HG03558 (cell line): ENCODE results near the gene ZBTB46.

ENCODE experiments used
- ATAC-seq: cut with Tn5 transposase; IDR thresholded peaks from one replicate; pipeline ENCODE4 v1.9.1; 2021; ENCODE audit warnings: moderate number of reproducible peaks; ENCODE audit not compliant: unreplicated experiment; ENCODE audit errors: extremely low read depth

ZBTB46 gene

DNA sequence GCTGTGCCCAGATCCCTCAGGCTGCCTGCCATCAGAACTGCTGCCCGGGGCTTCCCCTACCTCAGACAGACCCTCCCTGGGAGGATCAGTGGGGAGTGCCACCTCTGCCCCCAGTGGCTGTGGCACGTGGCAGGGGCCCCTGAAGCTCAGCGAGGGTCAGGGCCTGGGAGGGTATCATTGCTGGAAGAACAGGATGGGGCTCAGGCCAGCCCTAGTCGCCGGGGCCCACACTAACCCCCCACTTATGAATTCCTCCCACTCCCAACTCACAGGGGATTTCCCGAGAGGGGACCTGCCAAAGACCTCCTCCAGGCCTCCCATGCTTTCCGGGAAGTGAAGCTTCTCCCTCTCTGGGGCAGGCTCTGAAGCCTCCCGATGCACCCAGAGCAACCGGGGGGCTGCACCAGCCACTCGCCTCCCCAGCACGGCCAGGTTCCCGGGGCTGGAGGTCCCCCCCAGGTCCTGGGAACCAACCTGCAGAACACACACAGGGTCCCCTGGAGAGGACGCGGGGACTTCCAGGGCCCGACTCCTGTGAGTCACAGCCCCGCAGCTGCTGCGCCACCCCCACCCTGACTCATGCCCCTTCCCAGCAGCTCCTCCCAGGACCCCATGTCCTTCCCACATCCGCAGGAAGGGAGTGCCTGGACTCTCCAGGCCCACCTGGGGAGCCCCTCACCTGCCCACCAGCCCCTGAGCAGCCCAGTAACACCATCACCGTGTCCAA lies 132.2 kb downstream of the ZBTB46 start:
- no peak for ATAC-seq

DNA sequence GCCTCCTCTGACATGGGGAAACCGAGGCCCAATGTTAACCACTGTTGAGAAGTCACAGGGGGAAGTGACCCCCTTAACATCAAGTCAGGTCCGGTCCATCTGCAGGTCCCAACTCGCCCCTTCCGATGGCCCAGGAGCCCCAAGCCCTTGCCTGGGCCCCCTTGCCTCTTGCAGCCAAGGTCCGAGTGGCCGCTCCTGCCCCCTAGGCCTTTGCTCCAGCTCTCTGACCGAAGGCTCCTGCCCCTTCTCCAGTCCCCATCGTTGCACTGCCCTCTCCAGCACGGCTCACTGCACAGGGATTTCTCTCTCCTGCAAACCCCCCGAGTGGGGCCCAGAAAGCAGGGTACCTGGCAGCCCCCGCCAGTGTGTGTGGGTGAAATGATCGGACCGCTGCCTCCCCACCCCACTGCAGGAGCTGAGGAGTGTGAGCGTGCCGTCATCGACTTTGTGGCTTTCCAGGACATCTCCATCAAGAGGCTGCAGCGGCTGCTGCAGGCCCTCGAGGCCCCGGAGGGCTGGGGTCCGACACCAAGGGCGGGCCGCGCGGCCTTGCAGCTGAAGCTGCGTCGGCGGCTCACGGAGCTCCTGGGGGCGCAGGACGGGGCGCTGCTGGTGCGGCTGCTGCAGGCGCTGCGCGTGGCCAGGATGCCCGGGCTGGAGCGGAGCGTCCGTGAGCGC lies 133.1 kb downstream of the ZBTB46 start:
- ATAC-seq, result no peak

DNA sequence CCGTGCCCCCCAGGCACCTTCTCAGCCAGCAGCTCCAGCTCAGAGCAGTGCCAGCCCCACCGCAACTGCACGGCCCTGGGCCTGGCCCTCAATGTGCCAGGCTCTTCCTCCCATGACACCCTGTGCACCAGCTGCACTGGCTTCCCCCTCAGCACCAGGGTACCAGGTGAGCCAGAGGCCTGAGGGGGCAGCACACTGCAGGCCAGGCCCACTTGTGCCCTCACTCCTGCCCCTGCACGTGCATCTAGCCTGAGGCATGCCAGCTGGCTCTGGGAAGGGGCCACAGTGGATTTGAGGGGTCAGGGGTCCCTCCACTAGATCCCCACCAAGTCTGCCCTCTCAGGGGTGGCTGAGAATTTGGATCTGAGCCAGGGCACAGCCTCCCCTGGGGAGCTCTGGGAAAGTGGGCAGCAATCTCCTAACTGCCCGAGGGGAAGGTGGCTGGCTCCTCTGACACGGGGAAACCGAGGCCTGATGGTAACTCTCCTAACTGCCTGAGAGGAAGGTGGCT lies 133.7 kb downstream of the ZBTB46 start:
- no peak for ATAC-seq

DNA sequence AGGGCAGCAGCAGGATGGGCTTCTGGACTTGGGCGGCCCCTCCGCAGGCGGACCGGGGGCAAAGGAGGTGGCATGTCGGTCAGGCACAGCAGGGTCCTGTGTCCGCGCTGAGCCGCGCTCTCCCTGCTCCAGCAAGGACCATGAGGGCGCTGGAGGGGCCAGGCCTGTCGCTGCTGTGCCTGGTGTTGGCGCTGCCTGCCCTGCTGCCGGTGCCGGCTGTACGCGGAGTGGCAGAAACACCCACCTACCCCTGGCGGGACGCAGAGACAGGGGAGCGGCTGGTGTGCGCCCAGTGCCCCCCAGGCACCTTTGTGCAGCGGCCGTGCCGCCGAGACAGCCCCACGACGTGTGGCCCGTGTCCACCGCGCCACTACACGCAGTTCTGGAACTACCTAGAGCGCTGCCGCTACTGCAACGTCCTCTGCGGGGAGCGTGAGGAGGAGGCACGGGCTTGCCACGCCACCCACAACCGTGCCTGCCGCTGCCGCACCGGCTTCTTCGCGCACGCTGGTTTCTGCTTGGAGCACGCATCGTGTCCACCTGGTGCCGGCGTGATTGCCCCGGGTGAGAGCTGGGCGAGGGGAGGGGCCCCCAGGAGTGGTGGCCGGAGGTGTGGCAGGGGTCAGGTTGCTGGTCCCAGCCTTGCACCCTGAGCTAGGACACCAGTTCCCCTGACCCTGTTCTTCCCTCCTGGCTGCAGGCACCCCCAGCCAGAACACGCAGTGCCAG lies 134.3 kb downstream of the ZBTB46 start, which contains the start of gene TNFRSF6B:
Gene TNFRSF6B, plus strand, starts transcription at position 25 of the 729 bp plus-strand sequence. Its CDS starts 116 bp downstream, at position 141.
- no peak for ATAC-seq

DNA sequence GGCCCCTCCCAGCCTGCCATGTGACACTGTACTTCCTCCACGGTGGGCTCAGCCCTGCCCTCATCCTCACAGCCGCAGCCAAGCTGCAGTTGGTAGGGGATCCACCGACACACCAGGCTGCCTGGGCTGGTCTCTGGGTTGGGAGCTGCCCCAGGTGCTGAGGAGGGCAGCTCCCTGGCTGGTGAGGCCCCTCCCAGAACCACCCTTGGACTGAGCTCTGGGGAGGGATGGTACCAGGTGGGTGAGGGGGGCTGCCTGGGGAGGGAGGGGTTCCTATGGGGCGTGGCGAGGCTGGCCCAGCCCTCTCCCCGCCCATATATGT lies 134.8 kb downstream of the ZBTB46 start:
- no peak for ATAC-seq

DNA sequence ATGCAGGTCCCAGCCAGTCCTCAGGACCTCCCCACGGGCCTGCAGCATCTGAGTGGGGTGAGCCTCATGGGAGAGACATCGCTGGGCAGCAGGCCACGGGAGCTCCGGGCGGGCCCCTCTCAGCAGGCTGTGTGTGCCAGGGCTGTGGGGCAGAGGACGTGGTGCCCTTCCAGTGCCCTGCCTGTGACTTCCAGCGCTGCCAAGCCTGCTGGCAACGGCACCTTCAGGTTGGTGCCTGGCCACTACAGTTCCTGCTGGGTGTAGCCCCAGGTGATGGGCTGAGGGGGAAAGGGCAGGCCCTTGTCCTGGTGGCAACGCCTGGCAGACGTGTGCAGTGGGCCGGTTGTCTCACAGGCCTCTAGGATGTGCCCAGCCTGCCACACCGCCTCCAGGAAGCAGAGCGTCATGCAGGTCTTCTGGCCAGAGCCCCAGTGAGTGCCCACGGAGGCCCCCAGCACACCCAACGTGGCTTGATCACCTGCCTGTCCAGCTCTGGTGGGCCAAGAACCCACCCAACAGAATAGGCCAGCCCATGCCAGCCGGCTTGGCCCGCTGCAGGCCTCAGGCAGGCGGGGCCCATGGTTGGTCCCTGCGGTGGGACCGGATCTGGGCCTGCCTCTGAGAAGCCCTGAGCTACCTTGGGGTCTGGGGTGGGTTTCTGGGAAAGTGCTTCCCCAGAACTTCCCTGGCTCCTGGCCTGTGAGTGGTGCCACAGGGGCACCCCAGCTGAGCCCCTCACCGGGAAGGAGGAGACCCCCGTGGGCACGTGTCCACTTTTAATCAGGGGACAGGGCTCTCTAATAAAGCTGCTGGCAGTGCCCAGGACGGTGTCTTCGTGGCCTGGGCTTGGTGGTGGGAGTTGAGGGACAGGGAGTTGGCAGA lies 135.4 kb downstream of the ZBTB46 start:
- no peak for ATAC-seq

DNA sequence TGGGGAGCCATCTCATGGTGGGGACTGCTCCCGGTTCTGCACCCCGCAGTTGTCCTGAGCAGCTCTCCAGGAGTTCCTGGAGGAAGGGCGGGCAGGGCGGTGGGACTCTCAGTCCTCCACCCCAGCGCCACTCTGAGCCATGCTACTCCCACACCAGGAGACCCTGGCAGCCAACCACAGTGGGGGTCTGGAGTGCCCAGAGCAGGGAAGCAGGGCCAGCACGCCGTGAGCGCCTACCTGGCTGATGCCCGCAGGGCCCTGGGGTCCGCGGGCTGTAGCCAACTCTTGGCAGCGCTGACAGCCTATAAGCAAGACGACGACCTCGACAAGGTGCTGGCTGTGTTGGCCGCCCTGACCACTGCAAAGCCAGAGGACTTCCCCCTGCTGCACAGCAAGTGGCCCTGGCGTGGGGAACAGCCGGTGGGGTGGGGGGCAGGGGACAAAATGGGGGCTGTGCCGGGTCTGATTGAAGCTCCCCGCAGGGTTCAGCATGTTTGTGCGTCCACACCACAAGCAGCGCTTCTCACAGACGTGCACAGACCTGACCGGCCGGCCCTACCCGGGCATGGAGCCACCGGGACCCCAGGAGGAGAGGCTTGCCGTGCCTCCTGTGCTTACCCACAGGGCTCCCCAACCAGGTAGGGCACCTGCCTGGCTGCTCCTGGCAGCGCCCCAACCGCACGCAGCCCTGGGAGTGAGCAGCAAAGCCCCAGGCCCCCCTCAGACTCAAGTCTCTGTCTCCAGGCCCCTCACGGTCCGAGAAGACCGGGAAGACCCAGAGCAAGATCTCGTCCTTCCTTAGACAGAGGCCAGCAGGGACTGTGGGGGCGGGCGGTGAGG lies 136.3 kb downstream of the ZBTB46 start:
- no peak for ATAC-seq

DNA sequence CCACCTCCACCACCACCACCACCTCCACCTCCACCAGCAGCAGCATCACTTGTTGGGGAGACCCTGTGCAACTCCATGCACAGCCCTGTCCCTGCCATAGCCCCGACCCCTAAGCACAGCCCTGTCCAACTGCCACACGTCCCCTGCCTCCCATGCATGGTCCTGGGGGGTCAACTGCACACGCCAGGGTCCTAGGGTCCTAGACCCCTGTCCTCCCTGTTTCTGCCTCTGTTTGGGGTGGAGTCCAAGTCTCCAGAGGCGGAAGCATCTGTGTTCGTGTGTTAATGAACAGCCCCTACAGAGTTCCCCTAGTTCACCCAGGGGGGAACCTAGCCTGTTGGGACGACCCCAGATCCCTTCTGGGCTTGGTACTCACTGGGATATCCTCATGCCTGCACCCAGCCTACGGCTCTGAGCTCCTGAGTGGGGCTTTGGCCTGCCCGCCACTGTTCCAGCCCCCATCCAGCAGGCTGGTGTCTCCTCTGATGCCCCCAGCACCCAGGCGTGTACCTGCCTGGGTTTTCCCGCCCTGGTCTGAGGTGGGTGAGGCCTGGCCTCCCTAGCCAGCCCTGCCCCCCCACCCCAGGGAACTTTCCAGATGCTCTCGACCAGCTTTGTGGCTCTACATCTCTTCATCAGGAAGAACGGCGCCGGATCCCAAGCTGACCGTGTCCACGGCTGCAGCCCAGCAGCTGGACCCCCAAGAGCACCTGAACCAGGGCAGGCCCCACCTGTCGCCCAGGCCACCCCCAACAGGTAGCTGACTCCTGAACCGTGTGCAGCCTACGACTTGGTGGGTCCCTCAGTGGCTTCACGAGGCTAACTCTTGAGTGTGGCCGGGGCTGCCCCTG lies 137.1 kb downstream of the ZBTB46 start:
- no peak for ATAC-seq
